Brain microvascular endothelial cell (primary cell): ENCODE results near the gene ACBD4.

Source experiments
- DNase-seq: peaks from one replicate; pipeline ENCODE4 v3.0.0-alpha.2; 2020
- H3K27ac ChIP-seq: fragments of 250-450 bp; sonication (Bioruptor Pico); 2 replicates; pipeline ENCODE4 v1.5.1; 2020; ENCODE audit warnings: mild to moderate bottlenecking, moderate library complexity
- H3K27me3 ChIP-seq: fragments of 250-450 bp; sonication (Bioruptor Pico); replicated peaks from 2 replicates; pipeline ENCODE4 v1.5.1; 2020; ENCODE audit warnings: mild to moderate bottlenecking
- H3K36me3 ChIP-seq: fragments of 250-450 bp; sonication (Bioruptor Pico); replicated peaks from 2 replicates; pipeline ENCODE4 v1.5.1; 2020; ENCODE audit warnings: mild to moderate bottlenecking
- H3K4me3 ChIP-seq: 2 replicates; pipeline ENCODE4 v1.5.1; 2011; ENCODE audit warnings: low read depth, mild to moderate bottlenecking, control low read depth, low read length, moderate library complexity
- in situ Hi-C: cut with HindIII; loops from 2 replicates; pipeline ENCODE4 v1.10.0; 2017; ENCODE audit warnings: low sequenced_read_pairs, low pct_ligation_motif_present
- TF ChIP-seq, protein P1 (sequence below): IDR thresholded peaks from 2 replicates; pipeline ENCODE4 v1.5.1; 2011; ENCODE audit warnings: low read depth, mild to moderate bottlenecking, moderate library complexity, low read length, control low read depth, inconsistent platforms; ENCODE audit errors: missing control alignments

ACBD4 gene

DNA sequence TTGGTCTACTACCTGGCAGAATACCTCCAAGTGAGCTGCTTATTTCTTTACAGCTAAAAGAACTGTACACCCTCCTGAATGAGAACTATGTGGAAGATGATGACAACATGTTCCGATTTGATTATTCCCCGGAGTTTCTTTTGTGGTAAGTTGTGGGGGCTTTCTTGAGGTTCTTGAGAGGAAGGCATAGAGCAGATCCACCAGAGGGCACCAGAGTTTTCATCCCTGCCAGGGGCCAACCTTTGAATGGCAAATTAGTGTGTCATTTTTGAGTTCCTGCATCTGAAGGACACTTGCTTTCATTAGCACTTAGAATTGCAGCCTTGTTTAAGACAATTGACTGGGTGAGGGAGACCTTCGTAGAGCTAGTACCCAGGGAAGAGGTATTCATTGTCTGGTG is 39.3 kb upstream of the ACBD4 start:
- TF ChIP-seq, protein P1, sequence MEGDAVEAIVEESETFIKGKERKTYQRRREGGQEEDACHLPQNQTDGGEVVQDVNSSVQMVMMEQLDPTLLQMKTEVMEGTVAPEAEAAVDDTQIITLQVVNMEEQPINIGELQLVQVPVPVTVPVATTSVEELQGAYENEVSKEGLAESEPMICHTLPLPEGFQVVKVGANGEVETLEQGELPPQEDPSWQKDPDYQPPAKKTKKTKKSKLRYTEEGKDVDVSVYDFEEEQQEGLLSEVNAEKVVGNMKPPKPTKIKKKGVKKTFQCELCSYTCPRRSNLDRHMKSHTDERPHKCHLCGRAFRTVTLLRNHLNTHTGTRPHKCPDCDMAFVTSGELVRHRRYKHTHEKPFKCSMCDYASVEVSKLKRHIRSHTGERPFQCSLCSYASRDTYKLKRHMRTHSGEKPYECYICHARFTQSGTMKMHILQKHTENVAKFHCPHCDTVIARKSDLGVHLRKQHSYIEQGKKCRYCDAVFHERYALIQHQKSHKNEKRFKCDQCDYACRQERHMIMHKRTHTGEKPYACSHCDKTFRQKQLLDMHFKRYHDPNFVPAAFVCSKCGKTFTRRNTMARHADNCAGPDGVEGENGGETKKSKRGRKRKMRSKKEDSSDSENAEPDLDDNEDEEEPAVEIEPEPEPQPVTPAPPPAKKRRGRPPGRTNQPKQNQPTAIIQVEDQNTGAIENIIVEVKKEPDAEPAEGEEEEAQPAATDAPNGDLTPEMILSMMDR, result peak; percentile 75
- Histone ChIP-seq H3K27ac (no peak overlapping the region), H3K27me3 (no peaks in the 10 kb centered on the region), H3K36me3 (peaks cover 77% of the 10 kb centered on the region), H3K4me3 (no peak overlapping the region)
- DNase-seq, result peak; percentile 29
- in situ Hi-C loops, result no loop called here

DNA sequence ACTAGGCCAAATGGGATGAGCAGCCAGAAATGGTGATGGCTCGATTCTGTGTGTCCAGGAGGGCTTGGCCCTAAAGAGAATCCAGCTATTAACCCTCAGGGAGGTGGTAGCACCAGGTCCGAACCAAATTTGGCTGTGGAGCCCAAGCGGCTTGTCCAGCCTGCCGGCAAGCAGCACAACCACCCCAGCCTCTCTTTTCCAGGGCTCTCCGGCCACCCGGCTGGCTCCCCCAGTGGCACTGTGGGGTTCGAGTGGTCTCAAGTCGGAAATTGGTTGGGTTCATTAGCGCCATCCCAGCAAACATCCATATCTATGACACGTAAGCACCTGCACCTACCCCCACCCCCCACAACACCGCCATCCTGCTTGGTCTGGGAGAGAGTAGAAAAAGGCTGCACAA is 38.6 kb upstream of the ACBD4 start:
- Histone ChIP-seq H3K27me3 (no peaks in the 10 kb centered on the region), H3K36me3 (peaks cover 78% of the 10 kb centered on the region), H3K4me3 (no peak overlapping the region), H3K27ac (no peak overlapping the region)
- in situ Hi-C loops, result no loop called here
- DNase-seq, result no peak
- TF ChIP-seq, protein P1, result no peak

DNA sequence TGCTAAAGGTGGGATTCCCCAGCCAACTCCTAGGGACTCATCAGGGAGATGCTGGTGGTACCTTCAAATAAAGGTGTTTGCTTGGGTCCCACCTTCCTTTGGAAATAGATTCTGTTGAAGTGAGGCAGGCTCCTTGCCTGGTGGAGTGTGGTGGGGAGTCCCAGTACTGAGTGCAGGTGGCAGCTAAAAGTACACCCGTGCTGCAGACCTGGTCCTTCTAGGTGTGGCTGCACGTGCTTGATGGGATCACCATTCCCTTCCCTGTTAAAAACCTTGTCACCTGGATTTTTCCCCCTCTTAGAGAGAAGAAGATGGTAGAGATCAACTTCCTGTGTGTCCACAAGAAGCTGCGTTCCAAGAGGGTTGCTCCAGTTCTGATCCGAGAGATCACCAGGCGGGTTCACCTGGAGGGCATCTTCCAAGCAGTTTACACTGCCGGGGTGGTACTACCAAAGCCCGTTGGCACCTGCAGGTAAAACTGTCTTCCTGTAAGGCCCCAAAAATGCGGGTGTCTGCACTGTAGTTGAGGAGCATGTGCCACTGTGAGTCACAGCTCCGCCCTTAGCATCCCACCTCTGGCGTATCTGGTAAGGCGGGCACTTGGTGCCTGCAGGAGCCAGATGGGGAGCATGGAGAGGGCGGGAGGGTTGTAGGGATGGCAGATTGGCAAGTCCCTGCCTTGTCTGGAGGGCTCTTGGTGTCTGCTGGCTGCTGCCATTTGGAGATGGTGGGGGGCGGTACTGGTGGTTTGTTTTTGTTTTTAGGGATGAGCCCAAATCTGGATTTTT is 37.2 kb upstream of the ACBD4 start:
- no peak for DNase-seq
- Histone ChIP-seq H3K36me3 (peaks cover 80% of the 10 kb centered on the region), H3K27ac (no peak overlapping the region), H3K27me3 (no peaks in the 10 kb centered on the region), H3K4me3 (no peak overlapping the region)
- TF ChIP-seq, protein P1, result no peak
- in situ Hi-C loops, result no loop called here

DNA sequence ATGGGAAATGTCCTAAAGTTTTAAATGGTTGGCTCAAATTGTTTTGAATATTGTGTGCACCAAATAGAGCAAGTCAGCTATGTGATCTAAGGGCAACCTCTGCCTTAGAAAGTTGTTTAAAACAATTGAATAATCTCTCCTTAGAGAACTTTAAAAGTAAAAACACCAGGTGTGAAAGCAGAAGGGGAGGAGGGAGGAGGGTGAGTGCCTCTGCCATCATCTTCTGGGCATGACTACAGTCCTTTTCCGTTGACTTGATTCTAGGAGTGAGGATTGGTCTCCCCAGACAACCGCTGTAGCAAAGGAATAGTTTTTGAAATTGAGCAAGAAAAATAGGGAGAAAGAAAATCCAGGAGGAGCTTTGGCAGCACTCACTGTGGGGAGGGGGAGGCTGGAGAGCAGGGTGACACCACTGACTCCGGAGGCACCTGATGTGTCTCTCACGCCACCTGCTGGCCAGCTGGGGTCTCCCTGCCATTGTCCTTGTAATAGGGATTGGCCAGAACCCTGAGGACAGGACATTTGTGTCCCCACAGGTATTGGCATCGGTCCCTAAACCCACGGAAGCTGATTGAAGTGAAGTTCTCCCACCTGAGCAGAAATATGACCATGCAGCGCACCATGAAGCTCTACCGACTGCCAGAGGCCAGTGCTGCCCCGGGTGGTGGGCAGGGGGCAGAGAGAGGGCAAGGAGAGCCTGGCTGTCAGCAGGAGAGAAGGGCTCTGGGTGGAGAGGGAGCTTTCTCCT is 36.4 kb upstream of the ACBD4 start:
- in situ Hi-C loops, result no loop called here
- peak; percentile 60 for DNase-seq
- no peak overlapping the region for H3K4me3 ChIP-seq
- no peaks in the 10 kb centered on the region for H3K27me3 ChIP-seq
- TF ChIP-seq, protein P1, result peak; percentile 92
- H3K36me3 ChIP-seq, result peaks cover 82% of the 10 kb centered on the region
- no peak overlapping the region for H3K27ac ChIP-seq

DNA sequence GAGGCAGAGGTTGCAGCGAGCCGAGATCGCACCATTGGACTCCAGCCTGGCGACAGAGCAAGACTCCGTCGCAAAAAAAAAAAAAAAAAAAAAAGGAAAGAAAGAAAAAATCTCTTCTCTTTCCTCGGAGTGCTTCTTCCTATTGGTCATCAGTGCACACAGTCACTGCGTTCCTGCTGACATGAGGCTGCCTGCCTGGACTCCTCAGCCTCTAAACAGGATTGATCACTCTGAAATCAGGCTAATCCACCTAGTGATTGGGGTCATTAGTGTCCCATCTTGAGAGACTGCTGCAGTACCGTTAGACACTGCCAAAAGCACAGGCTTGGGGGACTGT is 34.0 kb upstream of the ACBD4 start:
- in situ Hi-C loops, result no loop called here
- H3K4me3 ChIP-seq, result no peak overlapping the region
- no peaks in the 10 kb centered on the region for H3K27me3 ChIP-seq
- H3K36me3 ChIP-seq, result peaks cover 83% of the 10 kb centered on the region
- DNase-seq, result no peak
- TF ChIP-seq, protein P1, result no peak
- H3K27ac ChIP-seq, result no peak overlapping the region
